Osteocyte (in vitro differentiated cells): ENCODE measurements around the gene GMPPB. TPM values are rescaled to one million over a fixed set of nuclear protein-coding genes. Genes with fewer than 3 reads are reported as not detected.

Experiments used
- DNase-seq: peaks from one replicate; pipeline ENCODE4 v3.0.0; 2021; ENCODE audit warnings: mixed read lengths; ENCODE audit not compliant: unreplicated experiment; ENCODE audit errors: extremely low spot score
- H3K27ac Mint-ChIP-seq: one replicate; pipeline ENCODE4 v1.8.0; 2021; ENCODE audit warnings: mild to moderate bottlenecking, mixed read lengths; ENCODE audit not compliant: unreplicated experiment
- H3K27me3 Mint-ChIP-seq: one replicate; pipeline ENCODE4 v1.8.0; 2021; ENCODE audit warnings: mixed read lengths; ENCODE audit not compliant: unreplicated experiment
- H3K36me3 Mint-ChIP-seq: one replicate; pipeline ENCODE4 v1.8.0; 2021; ENCODE audit warnings: mixed read lengths; ENCODE audit not compliant: unreplicated experiment
- H3K4me1 Mint-ChIP-seq: one replicate; pipeline ENCODE4 v1.8.0; 2021; ENCODE audit warnings: mixed read lengths; ENCODE audit not compliant: unreplicated experiment
- H3K4me3 Mint-ChIP-seq: one replicate; pipeline ENCODE4 v1.8.0; 2021; ENCODE audit warnings: mild to moderate bottlenecking, moderate library complexity, mixed read lengths; ENCODE audit not compliant: unreplicated experiment
- H3K9me3 Mint-ChIP-seq: one replicate; pipeline ENCODE4 v1.8.0; 2021; ENCODE audit warnings: mixed read lengths; ENCODE audit not compliant: unreplicated experiment
- long read RNA-seq: library from polyadenylated mRNA; unstranded; transcript quantifications from one replicate; pipeline ENCODE4 v2.0.0, GENCODE V29; 2021
- total RNA-seq: library from RNA; stranded (reverse); gene quantifications from 2 replicates; pipeline ENCODE4 v1.2.1, GENCODE V29; 2021
- TF ChIP-seq, protein P1 (sequence below): fragments of 200-600 bp; sonication (generic); IDR thresholded peaks from 2 replicates; pipeline ENCODE4 v1.5.0; 2021; ENCODE audit warnings: antibody characterized with exemption, mild to moderate bottlenecking, moderate library complexity

Gene GMPPB
- total RNA-seq = 27.3 and 27.5 TPM in 2 replicates
- long read RNA-seq, partial matches to known transcripts = 3 of 10 reads
- long read RNA-seq, other reads (novel, unspliced or antisense) = 3 of 10 reads

DNA sequence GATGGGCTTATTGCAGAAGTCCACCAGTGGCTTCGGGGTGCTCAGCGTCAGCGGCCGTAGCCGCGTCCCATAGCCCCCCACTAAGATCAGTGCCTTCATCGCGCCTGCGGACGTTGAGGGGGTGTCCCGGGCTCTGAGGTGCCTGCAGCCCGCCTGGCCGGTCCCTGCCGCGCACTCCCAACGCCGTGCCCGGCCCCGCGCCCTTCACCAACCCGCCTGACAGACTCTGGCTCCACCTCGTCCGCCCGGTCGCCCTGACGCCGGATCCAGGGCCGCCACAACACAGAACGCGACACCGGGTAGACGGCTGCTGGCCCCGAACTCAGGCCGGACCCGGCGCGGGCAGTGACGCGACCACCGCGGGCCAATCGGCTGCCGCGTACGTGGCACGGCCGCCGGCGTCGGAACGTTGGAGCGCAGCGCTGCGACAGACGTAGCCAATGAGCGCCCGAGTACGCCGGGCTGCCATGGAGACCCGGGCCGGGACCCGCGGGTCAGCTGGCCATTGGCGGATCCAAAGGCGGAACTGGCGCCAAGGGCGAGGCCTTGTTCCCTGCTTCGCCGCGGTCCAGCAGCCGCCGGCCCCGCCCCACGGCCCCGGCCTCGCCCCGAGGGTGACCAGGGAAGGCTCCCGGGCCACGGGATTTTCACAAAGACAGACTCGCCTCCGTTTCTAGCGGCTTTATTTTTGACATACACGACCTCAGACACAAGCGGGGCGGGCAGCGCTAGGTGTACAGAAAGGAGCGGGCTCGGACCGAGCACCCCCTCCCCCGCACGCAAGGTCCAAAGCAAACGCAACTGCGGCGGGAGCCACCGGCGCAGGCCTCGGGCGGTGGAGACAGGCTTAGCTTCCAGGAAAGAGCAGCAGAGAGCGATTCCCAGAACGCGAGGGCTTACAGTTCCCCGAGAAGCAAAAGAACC is at the start of gene GMPPB:
Gene GMPPB (minus strand): TSS at position 324 of the 924 bp plus-strand sequence. CDS start 225 bp downstream, at position 99.
- Mint-ChIP-seq H3K27ac (peak within 1 kb of the TSS; percentile 96), H3K4me3 (peak within 1 kb of the TSS; percentile 87), H3K36me3 (peaks cover 20% of the 10 kb centered on the region), H3K4me1 (peaks cover 24% of the 10 kb centered on the region), H3K27me3 (no peaks in the 10 kb centered on the region), H3K9me3 (no peaks in the 10 kb centered on the region)
- DNase-seq = peak; percentile 99
- TF ChIP-seq, protein P1, sequence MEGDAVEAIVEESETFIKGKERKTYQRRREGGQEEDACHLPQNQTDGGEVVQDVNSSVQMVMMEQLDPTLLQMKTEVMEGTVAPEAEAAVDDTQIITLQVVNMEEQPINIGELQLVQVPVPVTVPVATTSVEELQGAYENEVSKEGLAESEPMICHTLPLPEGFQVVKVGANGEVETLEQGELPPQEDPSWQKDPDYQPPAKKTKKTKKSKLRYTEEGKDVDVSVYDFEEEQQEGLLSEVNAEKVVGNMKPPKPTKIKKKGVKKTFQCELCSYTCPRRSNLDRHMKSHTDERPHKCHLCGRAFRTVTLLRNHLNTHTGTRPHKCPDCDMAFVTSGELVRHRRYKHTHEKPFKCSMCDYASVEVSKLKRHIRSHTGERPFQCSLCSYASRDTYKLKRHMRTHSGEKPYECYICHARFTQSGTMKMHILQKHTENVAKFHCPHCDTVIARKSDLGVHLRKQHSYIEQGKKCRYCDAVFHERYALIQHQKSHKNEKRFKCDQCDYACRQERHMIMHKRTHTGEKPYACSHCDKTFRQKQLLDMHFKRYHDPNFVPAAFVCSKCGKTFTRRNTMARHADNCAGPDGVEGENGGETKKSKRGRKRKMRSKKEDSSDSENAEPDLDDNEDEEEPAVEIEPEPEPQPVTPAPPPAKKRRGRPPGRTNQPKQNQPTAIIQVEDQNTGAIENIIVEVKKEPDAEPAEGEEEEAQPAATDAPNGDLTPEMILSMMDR = no peak

DNA sequence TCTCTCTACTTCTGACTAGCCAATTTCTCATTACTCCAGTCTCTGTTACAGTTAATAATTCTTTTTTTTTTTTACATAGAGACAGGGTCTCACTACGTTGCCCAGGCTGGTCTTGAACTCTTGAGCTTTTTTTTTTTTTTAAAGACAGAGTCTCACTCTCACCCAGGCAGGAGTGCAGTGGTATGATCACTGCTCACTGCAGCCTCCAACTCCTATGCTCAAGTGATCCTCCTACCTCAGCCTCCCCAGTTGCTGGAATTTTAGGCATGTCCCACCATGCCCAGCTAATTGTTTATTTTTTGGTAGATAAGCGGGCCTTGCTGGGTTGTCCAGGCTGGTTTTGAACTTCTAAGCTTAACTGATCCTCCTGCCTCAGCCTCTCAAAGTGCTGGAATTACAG is 49.0 kb upstream of the GMPPB start:
- no peaks in the 10 kb centered on the region for H3K27me3 Mint-ChIP-seq
- TF ChIP-seq, protein P1 = no peak
- H3K9me3 Mint-ChIP-seq = no peaks in the 10 kb centered on the region
- peaks cover 11% of the 10 kb centered on the region for H3K36me3 Mint-ChIP-seq
- H3K27ac Mint-ChIP-seq = no peak overlapping the region
- peaks cover 14% of the 10 kb centered on the region for H3K4me1 Mint-ChIP-seq
- H3K4me3 Mint-ChIP-seq = no peak overlapping the region
- no peak for DNase-seq

DNA sequence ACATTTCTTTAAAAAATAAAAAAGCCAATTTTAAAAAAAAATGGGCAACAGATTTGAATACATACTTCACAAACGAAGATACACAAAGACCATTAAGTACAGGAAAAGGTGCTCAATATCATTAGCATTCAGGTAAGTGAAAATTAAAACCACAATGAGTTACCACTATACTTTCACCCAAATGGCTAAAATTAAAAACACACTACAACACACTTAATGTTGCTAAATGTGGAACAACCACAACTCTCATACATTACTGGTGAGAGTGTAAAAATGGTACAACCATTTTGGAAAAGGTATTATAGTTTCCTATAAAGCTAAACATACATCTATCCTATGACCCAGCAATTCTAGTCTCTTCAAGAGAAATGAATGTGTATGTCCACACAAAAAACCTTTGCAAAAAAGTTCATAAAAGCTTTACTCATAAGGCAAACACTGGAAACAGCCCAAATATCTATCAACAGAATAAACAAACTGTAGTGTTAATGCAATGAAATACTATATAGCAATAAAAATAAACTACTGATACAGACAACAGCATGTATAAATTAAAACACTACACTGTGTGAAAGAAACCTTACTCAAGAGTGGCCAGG is 47.7 kb upstream of the GMPPB start:
- no peak overlapping the region for H3K27ac Mint-ChIP-seq
- no peak overlapping the region for H3K4me3 Mint-ChIP-seq
- no peaks in the 10 kb centered on the region for H3K9me3 Mint-ChIP-seq
- TF ChIP-seq, protein P1 = no peak
- peaks cover 14% of the 10 kb centered on the region for H3K4me1 Mint-ChIP-seq
- H3K27me3 Mint-ChIP-seq = no peaks in the 10 kb centered on the region
- peaks cover 6% of the 10 kb centered on the region for H3K36me3 Mint-ChIP-seq
- DNase-seq = no peak

DNA sequence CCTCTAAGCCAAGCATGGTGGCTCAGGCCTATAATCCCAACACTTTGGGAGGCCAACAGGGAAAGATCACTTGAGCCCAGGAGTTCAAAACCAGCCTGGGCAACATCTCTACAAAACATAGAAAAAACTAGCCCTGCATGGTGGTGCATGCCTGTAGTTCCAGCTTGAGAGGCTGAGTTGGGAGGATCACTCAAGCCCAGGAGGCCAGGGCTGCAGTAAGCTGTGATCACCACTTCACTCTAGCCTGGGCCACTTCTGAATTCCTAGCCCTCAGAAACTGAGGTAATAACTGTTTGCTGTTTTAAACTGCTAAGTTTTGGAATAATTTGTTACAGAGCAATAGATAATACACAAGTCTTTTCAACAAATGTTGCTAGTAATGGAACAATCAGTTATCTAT is 46.2 kb upstream of the GMPPB start:
- Mint-ChIP-seq H3K4me3 (no peak overlapping the region), H3K4me1 (peaks cover 14% of the 10 kb centered on the region), H3K9me3 (no peaks in the 10 kb centered on the region), H3K36me3 (peaks cover 4% of the 10 kb centered on the region), H3K27ac (no peak overlapping the region), H3K27me3 (no peaks in the 10 kb centered on the region)
- TF ChIP-seq, protein P1 = no peak
- no peak for DNase-seq

DNA sequence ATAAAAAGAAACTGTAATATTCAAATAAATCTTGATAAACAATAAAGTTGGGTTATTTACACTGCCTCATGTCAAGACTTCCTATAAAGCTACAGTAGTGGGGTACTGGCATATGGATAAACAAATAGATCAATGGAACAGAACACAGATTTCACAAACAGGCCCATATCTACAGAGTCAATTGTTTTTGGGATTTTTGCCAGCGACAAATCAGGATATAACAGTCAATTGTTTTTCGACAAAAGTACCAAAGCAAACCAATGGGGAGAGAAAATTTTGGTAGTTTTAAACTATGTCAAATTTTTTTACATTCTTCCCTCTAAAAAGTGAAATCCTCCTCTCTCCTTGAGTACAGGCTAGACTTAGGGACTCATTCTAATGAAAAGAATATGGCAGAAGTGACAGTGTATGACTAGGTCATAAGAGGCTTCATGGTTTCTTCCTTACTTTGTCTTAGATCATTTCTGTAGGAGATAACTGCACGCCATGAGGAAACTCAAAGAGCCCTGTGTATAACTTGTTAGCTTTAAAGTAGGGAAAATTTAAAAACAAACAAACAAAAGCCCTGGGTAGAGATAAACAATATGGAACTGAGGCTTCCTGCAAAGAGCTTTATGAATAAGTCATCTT is 45.6 kb upstream of the GMPPB start:
- no peak for DNase-seq
- peaks cover 8% of the 10 kb centered on the region for H3K36me3 Mint-ChIP-seq
- no peaks in the 10 kb centered on the region for H3K27me3 Mint-ChIP-seq
- H3K27ac Mint-ChIP-seq = no peak overlapping the region
- peaks cover 14% of the 10 kb centered on the region for H3K4me1 Mint-ChIP-seq
- no peaks in the 10 kb centered on the region for H3K9me3 Mint-ChIP-seq
- TF ChIP-seq, protein P1 = no peak
- H3K4me3 Mint-ChIP-seq = no peak overlapping the region
